Stimulated activated naive CD8-positive, alpha-beta T cell treated with anti-CD3 and anti-CD28 coated beads, Interleukin-15, amount 100 ng/mL, for 72 hours (primary cell): ENCODE measurements around the gene ILF3.

Experiments
- ATAC-seq: fragments of 150-1000 bp; cut with Tn5 transposase; 2 replicates; pipeline ENCODE4 v1.10.0; 2021; ENCODE audit warnings: mild to moderate bottlenecking, moderate library complexity
- DNase-seq, 2 donors: peaks; one replicate each; pipeline ENCODE4 v3.0.0; 2021 to 2022
- H3K27ac Mint-ChIP-seq, 2 donors: one replicate each; pipeline ENCODE4 v1.8.0; 2022; ENCODE audit warnings: mild to moderate bottlenecking in 2 of 2, mixed read lengths in 2 of 2, moderate library complexity in 2 of 2
- H3K27me3 Mint-ChIP-seq: one replicate; pipeline ENCODE4 v1.8.0; 2022; ENCODE audit warnings: mixed read lengths
- H3K4me1 Mint-ChIP-seq: one replicate; pipeline ENCODE4 v1.8.0; 2022; ENCODE audit warnings: mild to moderate bottlenecking, mixed read lengths
- H3K4me3 Mint-ChIP-seq, 2 donors: one replicate each; pipeline ENCODE4 v1.8.0; 2022; ENCODE audit warnings: mild to moderate bottlenecking in 2 of 2, mixed read lengths in 2 of 2, moderate library complexity in 1 of 2
- H3K9me3 Mint-ChIP-seq, 2 donors: one replicate each; pipeline ENCODE4 v1.8.0; 2022; ENCODE audit warnings: mixed read lengths in 2 of 2

Gene ILF3

DNA sequence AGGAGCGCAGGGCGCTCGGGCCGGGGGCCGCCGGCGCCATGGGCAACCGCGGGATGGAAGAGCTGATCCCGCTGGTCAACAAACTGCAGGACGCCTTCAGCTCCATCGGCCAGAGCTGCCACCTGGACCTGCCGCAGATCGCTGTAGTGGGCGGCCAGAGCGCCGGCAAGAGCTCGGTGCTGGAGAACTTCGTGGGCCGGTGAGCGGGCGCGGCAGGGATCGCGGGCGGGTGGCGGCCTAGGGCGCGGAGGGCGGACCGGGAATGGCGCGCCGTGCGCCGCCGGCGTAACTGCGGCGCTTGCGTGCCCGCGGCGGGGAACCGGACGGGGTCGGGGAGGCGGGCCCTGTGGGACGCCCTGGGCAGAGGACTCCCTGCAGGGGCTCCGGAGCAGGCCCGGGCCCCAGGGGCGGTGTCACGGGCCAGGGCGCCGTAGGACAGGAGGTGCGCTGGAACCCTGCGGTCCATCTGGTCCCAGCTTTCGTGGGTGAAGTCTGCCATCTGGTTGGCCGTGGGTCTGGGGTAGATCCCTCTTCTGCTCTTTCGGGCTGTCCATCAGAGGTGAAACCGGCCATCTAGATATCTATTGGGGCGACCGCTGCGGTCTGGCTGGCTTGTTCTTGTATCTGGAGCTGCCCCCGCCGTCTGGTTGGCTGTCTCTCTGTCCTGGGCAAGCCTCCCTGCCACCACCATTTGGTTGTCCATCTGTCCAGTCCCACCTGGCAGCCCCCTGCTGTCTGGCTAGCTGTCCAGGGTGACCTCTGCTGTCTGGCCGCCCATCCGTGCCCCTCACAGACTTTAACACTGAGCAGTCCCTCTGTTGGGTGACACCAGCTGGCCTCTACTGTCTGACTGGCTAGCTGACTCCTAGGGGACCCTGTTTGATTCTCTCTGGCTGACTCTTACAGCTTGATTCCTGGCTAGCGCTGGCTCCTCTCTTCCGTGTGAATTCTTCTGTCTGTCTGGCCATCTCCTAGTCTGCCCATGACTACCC is 64.4 kb downstream of the ILF3 start:
- DNase-seq (peak in 1 of 2 donors; percentile 52), ATAC-seq (peak; percentile 31)
- H3K27ac Mint-ChIP-seq: peak overlapping the region; percentile 86 to 96
- no peaks in the 10 kb centered on the region for H3K27me3 Mint-ChIP-seq
- peak overlapping the region; percentile 90 to 98 for H3K4me3 Mint-ChIP-seq
- H3K4me1 Mint-ChIP-seq: peaks cover 58% of the 10 kb centered on the region
- no peaks in the 10 kb centered on the region for H3K9me3 Mint-ChIP-seq

DNA sequence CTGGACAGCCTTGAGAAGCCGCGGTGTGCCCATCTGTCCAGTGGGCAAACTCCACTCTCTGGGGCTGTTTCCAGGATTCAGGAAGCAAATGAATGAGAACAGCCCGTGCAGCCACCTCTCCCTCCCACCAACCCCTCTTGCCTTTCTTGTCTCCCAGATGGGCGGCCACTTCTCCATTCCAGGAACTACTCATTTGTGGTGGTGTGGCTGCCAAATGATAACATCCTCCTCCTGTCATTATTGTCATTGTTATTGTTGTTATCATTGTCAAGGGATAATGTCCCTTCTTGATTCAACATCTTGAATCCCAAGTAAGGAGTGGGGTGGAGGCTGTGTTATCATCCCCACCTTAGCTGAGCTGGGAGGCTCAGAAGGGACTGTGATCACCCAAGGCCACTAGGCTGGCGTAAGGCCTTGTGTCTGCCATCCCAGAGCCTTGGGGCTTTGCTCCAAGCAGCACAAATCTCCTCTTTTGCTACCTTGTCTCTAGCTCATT is 65.4 kb downstream of the ILF3 start:
- H3K4me1 Mint-ChIP-seq: peaks cover 68% of the 10 kb centered on the region
- ATAC-seq (no peak), DNase-seq (no peak)
- H3K27ac Mint-ChIP-seq: peak overlapping the region; percentile 54 to 88
- peak overlapping the region; percentile 90 to 98 for H3K4me3 Mint-ChIP-seq
- H3K27me3 Mint-ChIP-seq: no peaks in the 10 kb centered on the region
- H3K9me3 Mint-ChIP-seq: no peaks in the 10 kb centered on the region

DNA sequence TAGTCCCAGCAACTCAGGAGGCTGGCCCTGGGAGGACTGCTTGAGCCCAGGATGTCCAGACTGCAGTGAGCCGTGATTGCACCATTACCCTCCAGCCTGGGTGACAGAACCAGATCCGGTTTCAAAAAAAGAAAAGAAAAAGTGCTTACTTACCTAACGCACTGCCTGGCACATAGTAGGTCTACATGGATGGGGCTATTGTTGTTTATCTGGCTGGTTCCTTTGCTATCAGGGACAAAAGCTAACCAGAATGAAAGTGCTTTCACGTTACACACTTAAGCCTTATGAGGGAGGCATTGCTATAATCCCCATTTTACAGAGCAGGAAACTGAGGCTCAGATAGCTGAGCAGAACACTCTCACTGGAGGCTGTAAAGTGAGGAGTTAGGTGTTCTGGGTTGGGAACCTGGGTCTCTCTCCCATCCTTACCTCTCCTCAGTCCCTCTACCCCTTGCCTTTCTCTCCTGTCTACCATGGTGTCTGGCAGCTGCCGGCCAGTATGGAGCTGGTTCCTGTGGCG is 66.5 kb downstream of the ILF3 start:
- H3K27ac Mint-ChIP-seq: no peak overlapping the region
- no peak for ATAC-seq
- H3K9me3 Mint-ChIP-seq: no peaks in the 10 kb centered on the region
- DNase-seq: no peak
- peak overlapping the region; percentile 15 to 21 for H3K4me3 Mint-ChIP-seq
- no peaks in the 10 kb centered on the region for H3K27me3 Mint-ChIP-seq
- H3K4me1 Mint-ChIP-seq: peaks cover 75% of the 10 kb centered on the region

DNA sequence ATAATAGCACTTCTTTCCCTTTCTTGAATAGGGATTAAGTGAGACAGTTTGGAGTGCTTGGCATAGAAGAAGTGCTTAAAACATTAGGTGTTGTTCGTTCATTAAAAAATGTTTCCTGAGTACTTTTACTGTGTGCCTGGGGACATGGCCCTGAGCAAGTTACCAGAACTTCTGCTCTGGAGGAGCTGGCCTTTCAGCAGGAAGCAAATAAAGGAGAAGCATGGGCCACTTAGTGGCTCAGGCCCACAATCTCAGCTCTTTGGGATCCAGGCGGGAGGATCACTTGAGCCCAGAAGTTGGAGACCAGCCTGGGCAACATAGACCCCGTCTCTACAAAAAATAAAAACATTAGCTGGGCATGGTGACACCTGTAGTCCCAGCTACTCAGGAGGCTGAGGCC is 69.4 kb downstream of the ILF3 start:
- Mint-ChIP-seq H3K9me3 (peaks cover 0 to 5% of the 10 kb centered on the region in 2 donors), H3K27me3 (no peaks in the 10 kb centered on the region), H3K4me1 (peaks cover 83% of the 10 kb centered on the region), H3K27ac (peak overlapping the region in 1 of 2 donors; percentile 98), H3K4me3 (no peak overlapping the region)
- DNase-seq: no peak
- no peak for ATAC-seq

DNA sequence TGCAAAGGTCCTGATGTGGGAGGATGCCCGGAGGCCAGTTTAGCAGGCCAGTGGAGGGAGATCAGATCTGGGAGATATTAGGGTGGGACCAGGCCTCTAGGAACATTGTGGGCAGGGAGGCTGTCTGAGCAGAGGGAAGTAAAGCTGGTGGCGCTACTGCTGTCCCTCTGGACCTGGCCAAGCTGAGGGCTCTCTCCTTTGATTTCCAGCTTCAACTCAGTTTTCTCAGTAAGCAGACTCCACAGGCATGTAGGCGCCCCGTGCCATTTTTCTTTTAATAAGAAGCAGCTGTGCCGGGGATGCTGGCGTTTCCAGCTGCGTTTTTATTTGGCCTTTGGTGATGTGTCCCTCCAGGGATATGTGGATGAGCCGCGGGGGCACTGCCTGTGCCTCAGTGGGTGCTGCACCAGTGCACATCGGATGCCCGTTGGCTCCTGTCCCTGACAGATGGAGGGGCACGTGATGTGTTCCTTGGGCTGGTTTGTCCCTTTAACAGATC is 70.5 kb downstream of the ILF3 start:
- ATAC-seq (no peak), DNase-seq (no peak)
- Mint-ChIP-seq H3K4me3 (no peak overlapping the region), H3K27me3 (no peaks in the 10 kb centered on the region), H3K4me1 (peaks cover 79% of the 10 kb centered on the region), H3K9me3 (peaks cover 0 to 5% of the 10 kb centered on the region in 2 donors), H3K27ac (peak overlapping the region in 1 of 2 donors; percentile 31)

DNA sequence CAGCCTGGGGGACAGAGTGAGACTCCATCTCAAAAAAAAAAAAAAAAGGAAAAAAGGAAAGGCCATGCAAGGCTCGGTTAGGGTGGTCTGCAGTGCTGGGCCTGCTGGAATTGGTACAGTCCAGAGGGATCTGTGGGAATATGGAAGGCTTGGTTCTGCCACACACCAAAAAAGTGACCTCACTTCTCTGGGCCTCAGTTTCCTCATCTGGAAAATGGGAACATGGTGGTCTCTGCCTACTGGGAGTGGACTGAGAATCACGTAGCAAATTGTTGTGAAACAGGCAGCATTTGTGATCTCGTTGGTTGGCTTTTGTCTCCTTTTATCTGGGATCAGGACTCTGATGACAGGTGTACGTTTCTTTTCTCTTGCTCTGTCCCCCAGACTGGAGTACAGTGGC is 71.3 kb downstream of the ILF3 start:
- H3K27ac Mint-ChIP-seq: peak overlapping the region in 1 of 2 donors; percentile 46
- peaks cover 79% of the 10 kb centered on the region for H3K4me1 Mint-ChIP-seq
- no peaks in the 10 kb centered on the region for H3K27me3 Mint-ChIP-seq
- H3K4me3 Mint-ChIP-seq: no peak overlapping the region
- DNase-seq (no peak), ATAC-seq (no peak)
- peaks cover 0 to 5% of the 10 kb centered on the region in 2 donors for H3K9me3 Mint-ChIP-seq

DNA sequence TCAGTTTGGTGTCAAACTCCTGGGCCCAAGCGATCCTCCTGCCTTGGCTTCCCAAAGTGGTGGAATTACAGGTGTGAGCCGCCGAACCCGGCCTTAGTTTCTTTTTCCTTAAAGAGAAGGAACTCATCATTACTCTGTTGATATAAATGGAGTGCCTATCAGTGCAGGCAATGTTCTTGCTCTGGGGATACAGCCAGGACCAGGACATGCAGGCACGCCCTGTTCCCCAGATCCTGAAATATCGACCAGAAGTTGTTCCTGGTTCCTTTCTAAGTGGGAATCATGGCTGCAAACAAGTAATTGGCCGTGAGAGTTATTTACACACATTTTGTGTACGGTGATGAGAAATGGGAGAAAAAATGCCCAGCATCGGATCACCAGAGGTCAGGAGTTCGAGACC is 72.1 kb downstream of the ILF3 start:
- no peak for DNase-seq
- no peaks in the 10 kb centered on the region for H3K27me3 Mint-ChIP-seq
- H3K4me3 Mint-ChIP-seq: no peak overlapping the region
- ATAC-seq: no peak
- H3K4me1 Mint-ChIP-seq: peaks cover 79% of the 10 kb centered on the region
- no peak overlapping the region for H3K27ac Mint-ChIP-seq
- H3K9me3 Mint-ChIP-seq: peaks cover 0 to 5% of the 10 kb centered on the region in 2 donors

DNA sequence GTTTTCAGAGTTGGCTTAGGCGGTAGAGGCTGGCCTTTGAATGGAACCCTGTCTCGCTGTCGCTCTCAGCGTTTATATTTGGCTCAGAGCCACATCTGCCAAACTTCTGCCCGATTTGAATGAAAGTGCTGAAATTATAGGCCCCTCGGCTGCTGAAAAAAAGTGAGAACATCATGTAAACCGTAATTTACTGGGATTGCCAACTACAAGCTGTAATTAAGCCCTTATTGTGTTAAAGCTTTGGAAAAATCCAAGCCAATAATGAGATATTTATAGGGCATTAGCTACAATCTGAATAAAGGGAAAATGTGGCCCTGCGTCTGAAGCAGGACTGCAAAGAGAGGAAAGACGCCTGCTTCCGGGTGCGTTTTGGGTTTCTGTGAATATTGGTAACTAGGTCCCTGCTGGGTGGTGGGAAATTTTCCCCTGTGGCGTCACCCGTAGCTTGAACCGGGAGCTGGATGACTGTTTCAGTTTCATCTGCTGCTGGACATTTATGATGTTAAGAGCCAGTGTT is 73.6 kb downstream of the ILF3 start:
- H3K27me3 Mint-ChIP-seq: no peaks in the 10 kb centered on the region
- H3K4me3 Mint-ChIP-seq: no peak overlapping the region
- H3K4me1 Mint-ChIP-seq: peaks cover 74% of the 10 kb centered on the region
- peak overlapping the region in 1 of 2 donors; percentile 78 for H3K27ac Mint-ChIP-seq
- H3K9me3 Mint-ChIP-seq: peaks cover 0 to 5% of the 10 kb centered on the region in 2 donors
- DNase-seq: no peak
- ATAC-seq: no peak

DNA sequence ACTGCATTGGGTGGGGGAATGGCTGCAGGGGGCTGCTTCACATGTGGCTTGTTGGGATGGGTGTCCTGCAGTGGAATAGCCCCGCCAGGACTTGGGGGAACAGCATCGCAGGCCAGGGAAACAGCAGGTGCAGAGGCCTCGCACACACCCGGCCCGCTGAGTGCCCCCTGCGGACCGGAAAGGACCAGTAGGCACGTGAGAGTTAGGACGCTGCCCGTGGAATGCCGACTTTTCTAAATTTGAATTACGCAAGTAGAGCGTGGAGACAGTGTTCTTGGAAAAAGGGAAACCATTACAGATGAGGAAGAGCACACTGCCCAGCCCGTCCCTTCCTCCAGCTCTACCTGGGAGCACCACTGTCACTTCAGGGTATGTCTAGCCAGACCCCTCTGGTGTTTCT is 75.3 kb downstream of the ILF3 start:
- DNase-seq: no peak
- peaks cover 60% of the 10 kb centered on the region for H3K4me1 Mint-ChIP-seq
- H3K27ac Mint-ChIP-seq: peak overlapping the region; percentile 50 to 72
- H3K4me3 Mint-ChIP-seq: no peak overlapping the region
- no peaks in the 10 kb centered on the region for H3K27me3 Mint-ChIP-seq
- H3K9me3 Mint-ChIP-seq: peaks cover 0 to 5% of the 10 kb centered on the region in 2 donors
- no peak for ATAC-seq

DNA sequence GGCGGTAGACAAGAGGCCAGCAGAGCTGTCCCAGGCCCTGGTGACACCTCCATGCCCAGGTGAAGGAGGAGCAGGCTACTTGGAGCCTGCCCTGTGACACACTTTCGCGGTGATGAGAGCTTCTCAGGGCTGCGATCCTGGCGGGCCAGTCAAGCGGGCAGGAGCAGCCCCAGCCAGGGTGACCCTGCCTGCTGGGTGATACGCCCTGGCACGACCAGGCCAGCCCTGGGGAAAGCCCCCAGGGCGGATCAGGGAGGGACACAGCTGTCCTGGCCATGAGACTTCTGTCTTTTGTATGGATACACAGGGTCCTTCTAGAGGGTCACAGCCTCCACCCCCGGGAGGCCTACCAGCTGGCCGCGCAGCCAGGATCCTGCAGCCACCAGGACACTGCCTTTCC is 76.8 kb downstream of the ILF3 start:
- ATAC-seq: peak; percentile 16
- no peak for DNase-seq
- H3K9me3 Mint-ChIP-seq: peaks cover 0 to 5% of the 10 kb centered on the region in 2 donors
- H3K4me3 Mint-ChIP-seq: peak overlapping the region; percentile 65 to 79
- H3K4me1 Mint-ChIP-seq: peaks cover 60% of the 10 kb centered on the region
- no peaks in the 10 kb centered on the region for H3K27me3 Mint-ChIP-seq
- peak overlapping the region; percentile 84 to 95 for H3K27ac Mint-ChIP-seq

DNA sequence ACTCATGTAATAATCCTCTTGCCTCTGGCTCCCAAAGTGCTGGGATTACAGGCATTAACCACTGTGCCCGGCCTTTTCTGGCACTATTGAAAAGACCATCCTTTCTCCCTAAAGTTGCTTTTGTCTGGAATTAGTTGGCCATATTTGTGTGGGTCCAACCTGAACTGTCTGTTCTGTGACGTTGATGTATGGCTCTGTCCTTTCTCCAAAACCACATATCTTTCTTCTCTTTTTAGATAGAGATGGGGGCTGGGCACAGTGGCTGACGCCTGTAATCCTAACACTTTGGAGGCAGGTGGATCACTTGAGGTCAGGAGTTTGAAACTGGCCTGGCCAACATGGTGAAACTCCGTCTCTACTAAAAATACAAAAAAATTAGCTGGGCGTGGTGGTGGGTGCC is 81.6 kb downstream of the ILF3 start:
- H3K4me1 Mint-ChIP-seq: peaks cover 55% of the 10 kb centered on the region
- H3K27me3 Mint-ChIP-seq: no peaks in the 10 kb centered on the region
- H3K27ac Mint-ChIP-seq: no peak overlapping the region
- no peak for DNase-seq
- peaks cover 0 to 6% of the 10 kb centered on the region in 2 donors for H3K9me3 Mint-ChIP-seq
- no peak overlapping the region for H3K4me3 Mint-ChIP-seq
- ATAC-seq: no peak

DNA sequence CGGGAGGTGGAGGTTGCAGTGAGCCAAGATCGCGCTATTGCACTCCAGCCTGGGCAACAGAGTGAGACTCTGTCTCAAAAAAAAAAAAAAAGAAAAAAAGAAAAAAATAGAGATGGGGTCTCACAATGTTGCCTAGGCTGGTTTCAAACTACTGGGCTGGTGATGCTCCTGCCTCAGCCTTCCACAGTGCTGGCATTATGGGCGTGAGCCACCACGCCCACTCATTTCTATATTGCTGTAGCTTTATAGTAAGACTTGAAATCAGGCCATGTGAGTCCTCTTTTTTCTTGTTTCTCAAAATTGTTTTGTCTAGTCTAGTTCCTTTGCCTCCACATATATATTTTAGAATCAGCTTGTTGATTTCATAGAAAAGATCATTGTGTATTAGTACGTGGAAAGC is 82.0 kb downstream of the ILF3 start:
- peaks cover 0 to 6% of the 10 kb centered on the region in 2 donors for H3K9me3 Mint-ChIP-seq
- ATAC-seq: no peak
- H3K4me3 Mint-ChIP-seq: no peak overlapping the region
- H3K4me1 Mint-ChIP-seq: peaks cover 55% of the 10 kb centered on the region
- DNase-seq: no peak
- H3K27me3 Mint-ChIP-seq: no peaks in the 10 kb centered on the region
- no peak overlapping the region for H3K27ac Mint-ChIP-seq

DNA sequence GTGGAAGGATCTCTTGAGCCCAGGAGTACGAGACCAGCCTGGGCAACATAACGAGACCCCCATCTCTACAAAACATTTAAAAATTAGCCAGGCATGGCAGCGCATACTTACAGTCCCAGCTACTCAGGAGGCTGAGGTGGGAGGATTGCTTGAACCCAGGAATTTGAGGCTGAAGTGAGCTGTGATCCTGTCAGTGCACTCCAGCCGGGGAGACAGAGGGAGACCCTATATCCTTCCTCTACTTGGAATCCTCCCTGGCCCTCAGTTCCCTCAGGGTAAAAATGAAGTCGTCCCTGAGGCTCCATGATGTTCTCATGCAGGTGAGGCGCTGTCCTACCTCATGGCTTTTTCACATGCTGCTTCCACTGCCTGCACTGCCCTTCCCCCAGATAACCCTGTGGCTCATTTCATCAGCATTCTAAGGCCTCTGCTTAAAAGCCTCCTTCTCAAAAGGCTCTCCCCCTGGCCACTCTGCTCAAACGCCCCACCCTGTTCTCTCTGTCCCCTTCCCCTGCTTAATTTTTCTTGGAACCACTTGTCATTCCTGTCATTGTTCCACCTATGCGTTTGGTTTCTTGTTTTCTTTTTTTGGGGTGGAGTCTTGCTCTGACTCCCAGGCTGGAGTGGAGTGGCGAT is 82.9 kb downstream of the ILF3 start:
- no peak overlapping the region for H3K4me3 Mint-ChIP-seq
- ATAC-seq (no peak), DNase-seq (no peak)
- H3K27ac Mint-ChIP-seq: peak overlapping the region in 1 of 2 donors; percentile 88
- peaks cover 0 to 6% of the 10 kb centered on the region in 2 donors for H3K9me3 Mint-ChIP-seq
- peaks cover 54% of the 10 kb centered on the region for H3K4me1 Mint-ChIP-seq
- H3K27me3 Mint-ChIP-seq: no peaks in the 10 kb centered on the region

DNA sequence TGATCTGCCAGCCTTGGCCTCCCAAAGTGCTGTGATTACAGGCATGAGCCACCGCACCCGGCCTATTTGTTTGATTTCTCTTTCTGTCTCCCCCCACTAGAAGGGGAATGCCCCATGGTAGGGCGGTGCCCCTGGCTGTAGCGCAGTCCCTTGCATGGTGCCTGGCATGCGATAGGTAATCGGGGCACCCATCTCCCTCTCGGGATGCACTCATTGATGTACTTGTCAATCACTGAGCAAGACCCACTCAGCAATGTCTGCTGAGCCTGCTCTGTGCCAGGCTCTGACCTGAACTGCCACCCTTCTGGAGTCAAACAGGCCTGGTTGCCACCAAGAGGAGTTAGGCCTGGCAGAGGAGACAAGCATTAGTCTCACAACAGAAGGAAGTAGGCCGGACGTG is 83.6 kb downstream of the ILF3 start:
- ATAC-seq (no peak), DNase-seq (no peak)
- no peak overlapping the region for H3K4me3 Mint-ChIP-seq
- peaks cover 61% of the 10 kb centered on the region for H3K4me1 Mint-ChIP-seq
- H3K27ac Mint-ChIP-seq: peak overlapping the region; percentile 22 to 82
- H3K27me3 Mint-ChIP-seq: no peaks in the 10 kb centered on the region
- peaks cover 0 to 6% of the 10 kb centered on the region in 2 donors for H3K9me3 Mint-ChIP-seq

DNA sequence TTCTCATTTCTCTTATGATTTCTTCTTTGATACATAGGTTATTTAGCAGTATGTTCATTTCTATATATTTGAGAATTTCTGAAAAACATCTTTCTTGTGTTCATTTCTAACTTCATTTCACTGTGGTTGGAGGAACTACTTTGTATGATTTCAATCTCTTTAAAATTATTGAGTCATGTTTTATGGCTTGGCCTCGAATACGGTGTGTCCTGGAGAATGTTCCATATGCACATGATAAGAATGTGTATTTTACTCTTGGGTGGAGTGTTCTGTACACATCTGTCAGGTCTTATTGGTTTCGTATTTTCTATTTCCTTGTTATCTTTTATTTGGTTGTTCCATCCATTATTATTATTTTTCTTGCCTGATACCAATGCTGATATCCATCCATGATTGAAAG is 86.7 kb downstream of the ILF3 start:
- DNase-seq (no peak), ATAC-seq (no peak)
- Mint-ChIP-seq H3K4me3 (no peak overlapping the region), H3K27me3 (no peaks in the 10 kb centered on the region), H3K9me3 (peaks cover 0 to 6% of the 10 kb centered on the region in 2 donors), H3K27ac (no peak overlapping the region), H3K4me1 (peaks cover 70% of the 10 kb centered on the region)
